Measurements from ENCODE around the gene PKN2.

GRCh38 chr1:88647249-88647645 lies 36.8 kb upstream of the PKN2 start:
- TF ChIP-seq POLR2AphosphoS5 (IDR thresholded peaks at IDR 0.05) (no peak), EP300 (IDR thresholded peaks at IDR 0.05) (no peak)
- TF ChIP-seq, protein P1, sequence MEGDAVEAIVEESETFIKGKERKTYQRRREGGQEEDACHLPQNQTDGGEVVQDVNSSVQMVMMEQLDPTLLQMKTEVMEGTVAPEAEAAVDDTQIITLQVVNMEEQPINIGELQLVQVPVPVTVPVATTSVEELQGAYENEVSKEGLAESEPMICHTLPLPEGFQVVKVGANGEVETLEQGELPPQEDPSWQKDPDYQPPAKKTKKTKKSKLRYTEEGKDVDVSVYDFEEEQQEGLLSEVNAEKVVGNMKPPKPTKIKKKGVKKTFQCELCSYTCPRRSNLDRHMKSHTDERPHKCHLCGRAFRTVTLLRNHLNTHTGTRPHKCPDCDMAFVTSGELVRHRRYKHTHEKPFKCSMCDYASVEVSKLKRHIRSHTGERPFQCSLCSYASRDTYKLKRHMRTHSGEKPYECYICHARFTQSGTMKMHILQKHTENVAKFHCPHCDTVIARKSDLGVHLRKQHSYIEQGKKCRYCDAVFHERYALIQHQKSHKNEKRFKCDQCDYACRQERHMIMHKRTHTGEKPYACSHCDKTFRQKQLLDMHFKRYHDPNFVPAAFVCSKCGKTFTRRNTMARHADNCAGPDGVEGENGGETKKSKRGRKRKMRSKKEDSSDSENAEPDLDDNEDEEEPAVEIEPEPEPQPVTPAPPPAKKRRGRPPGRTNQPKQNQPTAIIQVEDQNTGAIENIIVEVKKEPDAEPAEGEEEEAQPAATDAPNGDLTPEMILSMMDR (IDR thresholded peaks at IDR 0.05), result no peak
